Activated CD8-positive, alpha-beta memory T cell treated with anti-CD3 and anti-CD28 coated beads, Interleukin-2, amount 50 U/mL, for 48 hours (primary cell): ENCODE measurements around the gene RAB31.

ENCODE experiments used
- DNase-seq: peaks from one replicate; pipeline ENCODE4 v3.0.0-alpha.2; 2020

The RAB31 gene

DNA sequence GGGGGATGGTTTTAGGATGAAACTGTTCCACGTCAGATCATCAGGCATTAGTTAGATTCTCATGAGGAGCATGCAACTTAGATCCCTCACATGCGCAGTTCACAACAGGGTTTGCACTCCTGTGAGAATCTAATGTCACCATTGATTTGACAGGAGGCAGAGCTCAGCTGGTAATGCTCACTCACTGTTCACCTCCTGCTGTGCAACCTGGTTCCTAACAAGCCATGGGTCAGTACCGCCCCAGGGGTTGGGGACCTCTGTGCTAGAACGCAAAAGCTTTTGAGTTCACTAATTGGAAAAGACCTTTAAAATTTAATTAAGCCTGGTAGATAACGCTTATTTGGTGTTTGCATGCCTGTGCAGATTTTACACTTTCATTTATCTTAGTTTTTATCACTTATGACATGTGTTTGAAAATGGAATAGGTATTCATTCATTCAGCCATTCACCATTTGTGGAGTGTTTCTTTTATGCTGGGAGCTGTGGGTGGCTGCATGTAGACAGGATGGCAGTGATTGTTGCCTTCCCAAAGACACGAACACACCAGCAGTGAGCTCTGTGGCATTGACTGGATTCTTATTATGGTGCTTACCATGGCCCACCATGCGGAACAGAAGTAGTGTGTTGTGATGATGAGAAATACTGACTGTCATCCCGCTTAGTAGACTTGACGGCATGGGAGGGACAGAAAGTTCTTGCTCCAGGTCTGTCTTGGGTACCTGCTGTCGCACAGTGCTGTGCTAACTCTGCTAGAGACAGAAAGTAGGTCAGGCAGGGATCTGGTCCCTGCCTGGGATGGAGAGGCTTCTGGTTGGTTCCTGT, 6.4 kb downstream of the RAB31 start:
- no peak for DNase-seq

DNA sequence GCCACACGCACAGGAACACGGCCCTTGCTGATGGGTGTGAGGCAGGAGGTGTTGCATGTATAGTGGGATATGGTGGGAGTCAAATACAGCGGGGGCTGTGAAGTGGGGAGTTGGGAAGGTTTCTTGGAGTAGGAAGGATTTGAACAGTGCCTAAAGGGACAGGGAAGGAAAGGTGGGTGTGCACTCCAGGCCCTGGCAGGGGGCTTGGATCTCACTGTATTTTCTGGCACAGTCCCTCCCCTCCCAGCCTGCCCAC, 6.9 kb downstream of the RAB31 start:
- DNase-seq, result no peak

DNA sequence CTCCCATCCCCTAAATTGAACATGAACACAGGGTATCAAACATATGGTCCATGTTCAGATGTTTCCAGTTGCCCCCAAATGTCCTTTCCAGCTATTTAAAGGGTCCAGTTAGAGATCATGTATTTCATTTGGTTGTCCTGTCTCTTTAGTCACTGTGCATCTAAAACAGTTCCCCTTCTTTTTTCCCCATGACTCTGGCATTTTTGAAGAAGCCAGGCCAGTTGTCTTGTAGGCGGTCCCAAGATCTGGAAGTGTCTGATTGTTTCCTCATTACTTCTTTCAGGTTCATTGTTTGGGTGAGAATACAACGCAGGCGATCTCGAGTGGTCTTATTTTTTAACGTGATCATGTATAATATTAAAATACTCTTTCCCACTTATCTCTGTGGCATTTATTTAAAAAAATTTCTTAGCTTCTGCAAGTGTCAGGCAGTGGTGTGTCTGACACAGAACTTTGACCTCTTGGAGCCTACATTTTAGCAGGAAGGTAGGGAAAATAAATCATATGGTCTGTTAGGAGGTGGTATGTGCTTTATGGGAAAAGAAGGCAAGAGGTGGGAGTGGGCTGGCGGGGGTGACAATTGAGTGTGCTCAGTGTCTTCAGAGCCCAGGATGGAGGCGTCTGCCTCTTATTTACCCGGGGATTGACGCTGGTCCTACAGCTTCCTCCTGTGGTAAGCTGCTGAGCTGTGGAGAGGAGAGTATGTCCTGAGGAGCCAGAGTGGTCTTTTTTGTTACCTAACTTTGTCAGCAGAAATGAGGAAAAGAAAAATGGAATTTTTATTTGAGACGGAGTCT, 8.1 kb downstream of the RAB31 start:
- no peak for DNase-seq

DNA sequence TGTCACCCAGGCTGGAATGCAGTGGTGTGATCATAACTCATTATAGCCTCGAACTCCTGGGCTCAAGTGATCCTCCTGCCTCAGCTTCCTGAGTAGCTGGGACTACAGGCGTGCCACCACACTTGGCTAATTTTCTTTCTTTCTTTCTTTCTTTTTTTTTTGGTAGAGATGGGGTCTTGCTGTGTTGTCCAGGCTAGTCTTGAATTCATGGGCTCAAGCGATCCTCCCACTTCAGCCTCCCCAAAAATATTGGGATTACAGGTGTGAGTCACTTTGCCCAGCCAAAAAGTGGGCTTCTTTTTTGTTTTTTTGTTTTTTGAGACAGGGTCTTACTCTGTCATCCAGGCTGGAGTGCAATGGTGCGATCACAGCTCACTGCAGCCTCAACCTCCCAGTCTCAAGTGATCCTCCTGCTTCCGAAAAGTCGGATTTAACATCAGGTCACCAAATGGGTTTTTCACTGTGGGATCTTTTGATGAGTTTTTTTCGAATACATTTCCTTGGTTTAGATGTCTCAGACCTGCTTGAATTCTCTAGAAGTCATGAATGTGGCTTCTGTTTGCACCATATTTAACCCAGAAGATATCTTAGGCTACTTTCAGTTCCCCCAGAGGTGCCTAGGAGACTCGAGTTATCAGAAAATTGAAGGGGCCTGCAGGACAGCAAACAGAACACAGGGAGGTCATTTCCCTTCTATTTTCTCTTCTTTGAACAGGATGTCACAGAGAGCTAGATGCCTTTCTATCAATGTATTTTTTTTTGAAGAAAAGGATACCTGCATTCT, 8.9 kb downstream of the RAB31 start:
- DNase-seq, result no peak

DNA sequence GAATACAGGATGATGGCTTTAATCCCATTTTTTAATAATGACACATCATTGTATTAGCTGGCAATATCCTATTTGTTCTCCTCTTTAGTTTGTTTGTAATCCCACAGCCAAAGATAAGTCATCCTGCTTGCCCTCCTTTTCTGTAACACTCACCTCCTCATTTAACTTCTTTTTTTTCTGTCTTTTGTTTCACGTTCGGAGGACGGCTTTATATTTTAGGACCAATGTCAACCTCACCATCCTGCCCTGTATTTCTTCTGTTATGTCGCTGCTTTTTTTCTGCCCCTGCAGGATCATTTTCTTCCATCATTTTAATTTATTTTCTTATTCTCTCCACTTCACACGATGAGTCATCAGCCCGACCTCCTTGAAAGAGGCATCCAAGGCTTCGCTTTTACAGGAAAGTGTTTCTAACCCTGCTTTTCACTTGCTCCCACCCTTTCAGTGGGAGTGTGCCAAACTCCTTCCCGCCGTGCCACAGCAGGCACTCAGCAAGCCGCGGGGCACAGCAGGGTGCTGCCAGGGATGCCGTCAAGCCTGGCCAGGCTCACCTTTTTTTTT, 11.4 kb downstream of the RAB31 start:
- no peak for DNase-seq

DNA sequence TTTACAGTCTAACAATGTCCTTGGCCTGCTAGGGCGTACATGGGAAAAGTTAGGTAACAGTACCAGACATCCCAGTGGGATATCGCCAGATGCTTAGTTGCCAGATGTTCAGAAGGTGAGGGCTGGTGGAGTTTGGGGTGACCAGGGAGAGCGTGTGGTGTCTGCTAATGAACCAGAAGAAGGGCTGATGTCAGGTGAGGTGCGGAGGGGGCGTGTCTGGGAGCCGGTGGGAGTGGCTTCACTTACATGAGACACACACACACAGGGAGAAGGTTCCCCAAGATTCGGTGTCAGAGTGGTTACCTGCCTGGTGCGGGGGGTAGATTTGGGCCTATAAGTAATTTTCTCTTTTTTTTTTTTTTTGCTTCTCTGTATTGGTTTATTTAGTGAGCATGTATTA, 12.2 kb downstream of the RAB31 start:
- no peak for DNase-seq

DNA sequence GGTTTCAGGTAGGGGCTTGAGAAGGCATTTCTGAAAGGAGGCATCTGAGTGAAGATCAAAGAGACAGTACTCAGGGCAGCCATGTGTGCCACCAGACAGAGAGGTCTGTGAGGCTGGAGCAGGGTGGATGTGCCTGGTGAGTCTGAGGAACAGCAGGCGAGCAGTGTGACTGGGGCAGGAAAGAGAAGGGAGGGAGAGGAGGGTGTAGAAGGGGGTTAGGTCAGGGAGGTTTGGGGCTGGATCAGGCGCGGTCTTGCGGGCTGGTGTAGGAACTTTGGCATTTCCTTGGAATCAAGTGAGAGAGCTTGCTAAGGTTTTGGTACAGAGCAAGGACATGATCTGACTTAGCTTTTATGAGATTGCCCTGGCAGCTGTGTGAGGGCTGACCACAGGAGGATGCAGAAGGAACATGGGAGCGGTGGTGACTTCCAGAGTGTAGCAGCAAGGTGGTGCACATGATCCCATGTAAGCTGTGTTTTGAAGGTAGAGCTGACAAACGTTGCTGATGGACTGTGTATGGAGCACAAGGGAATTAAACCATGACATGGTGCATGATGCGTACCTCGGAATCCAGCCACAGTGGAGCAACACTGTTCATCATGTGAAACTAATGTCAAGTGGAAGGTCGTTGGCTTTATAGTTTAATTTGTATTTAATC, 13.9 kb downstream of the RAB31 start:
- DNase-seq, result no peak

DNA sequence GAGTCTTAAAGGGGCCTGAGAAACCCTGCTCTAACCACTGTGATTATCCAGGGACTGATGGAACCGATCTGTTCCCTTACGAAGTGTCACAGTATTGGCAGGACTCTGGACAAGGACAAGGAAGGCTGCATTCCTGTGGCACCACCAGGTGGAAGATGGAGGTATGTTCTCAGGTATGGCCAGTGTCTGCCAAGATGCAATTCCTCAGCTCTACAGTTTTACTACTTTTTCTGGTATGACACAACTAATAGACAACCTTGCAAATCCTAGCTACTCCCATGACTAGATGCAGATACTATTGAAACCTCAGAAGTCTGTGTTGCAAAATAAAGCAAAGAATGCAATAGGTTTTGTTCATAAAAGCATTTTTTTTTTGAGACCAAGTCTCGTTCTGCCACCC, 14.6 kb downstream of the RAB31 start:
- no peak for DNase-seq

DNA sequence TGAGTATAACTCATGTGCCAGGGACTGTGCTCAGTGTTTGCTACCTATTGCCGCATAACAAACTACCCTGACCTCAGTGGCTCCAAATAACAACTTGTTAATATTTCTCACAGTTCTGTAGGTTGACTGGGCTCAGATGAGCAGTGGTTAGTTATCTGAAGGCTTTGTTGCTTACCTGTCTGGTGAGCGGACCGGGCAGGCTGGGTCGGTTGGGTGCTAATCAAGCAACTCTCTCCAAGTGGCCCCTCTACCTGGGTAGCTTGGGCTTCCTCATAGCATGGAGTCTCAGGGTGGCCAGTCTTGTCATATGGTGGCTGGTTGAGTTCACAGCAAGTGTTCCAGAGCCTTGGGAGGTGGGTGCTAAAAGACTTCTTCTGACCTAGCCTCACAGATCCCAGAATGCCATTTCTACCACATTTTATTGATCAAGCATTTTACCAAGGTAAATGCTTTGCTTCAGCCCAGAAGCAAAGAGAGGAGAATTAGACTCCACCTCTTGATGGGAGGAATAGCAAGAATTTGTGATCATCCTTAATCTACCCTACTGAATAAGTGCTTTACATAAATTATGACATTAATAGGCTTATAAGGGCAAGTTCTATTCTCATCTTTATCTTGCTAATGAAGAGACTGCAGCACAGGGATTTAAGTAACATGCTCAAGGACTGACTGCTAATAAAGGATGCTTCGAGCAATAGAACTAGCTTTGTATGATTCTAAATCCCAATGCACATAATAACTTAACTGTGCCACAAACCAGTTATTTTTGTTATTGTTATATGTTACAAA, 16.9 kb downstream of the RAB31 start:
- no peak for DNase-seq

DNA sequence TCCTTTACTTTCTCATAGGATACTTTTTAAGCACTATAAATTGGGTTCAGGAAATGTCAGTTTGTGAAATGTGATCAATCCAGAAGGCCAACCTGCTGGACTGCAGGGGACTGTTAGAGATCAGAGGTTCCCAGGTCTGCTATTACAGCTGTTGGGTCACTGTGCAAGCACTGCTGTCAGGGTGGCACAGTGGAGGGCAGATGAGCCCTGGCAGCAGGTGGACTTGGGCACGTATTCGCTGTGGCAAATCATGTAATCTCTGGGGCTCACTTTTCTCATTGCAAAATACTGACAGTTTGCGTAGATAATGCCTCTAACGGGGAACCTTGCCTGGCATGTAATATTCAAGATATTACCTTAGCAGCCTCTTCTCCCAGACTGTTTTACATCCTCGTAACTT, 18.1 kb downstream of the RAB31 start:
- DNase-seq, result no peak

DNA sequence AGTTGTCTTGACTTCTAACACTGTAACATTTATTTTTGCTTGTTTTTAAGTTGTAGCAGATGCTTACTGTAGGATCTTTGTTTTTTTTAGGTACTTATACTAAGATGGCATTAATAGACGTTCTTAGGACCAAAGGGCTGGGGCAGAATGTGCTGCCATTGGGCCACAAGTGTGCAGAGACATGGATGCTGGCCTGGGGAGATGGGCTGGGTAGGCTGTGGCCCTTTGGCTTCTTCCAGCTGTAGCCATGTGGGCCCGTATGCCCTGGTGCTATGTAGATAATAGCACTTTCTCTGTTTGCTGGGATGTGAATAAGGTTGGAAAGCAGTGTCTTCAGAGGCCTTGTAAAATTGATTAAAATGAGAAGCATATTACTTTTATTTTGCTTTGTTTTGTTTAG, 18.8 kb downstream of the RAB31 start:
- no peak for DNase-seq

DNA sequence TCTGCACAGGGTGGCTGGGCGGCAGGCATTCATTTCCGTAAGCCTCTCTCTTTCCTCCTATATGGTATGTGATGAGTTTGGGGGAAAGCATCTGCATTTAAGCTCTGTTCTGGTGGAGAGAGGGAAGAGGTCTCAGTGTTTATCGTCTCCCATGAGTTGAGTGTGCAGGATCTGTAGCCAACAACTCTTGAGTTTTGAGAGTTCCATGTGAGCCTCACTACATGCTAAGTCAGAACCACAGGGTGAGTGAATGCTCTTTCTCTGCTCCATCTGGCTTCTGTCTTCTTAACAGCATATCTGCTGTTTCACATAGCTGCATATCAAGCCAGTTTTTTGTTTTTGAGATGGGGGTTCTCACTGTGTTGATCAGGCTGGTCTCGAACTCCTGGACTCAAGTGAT, 22.7 kb downstream of the RAB31 start:
- no peak for DNase-seq

DNA sequence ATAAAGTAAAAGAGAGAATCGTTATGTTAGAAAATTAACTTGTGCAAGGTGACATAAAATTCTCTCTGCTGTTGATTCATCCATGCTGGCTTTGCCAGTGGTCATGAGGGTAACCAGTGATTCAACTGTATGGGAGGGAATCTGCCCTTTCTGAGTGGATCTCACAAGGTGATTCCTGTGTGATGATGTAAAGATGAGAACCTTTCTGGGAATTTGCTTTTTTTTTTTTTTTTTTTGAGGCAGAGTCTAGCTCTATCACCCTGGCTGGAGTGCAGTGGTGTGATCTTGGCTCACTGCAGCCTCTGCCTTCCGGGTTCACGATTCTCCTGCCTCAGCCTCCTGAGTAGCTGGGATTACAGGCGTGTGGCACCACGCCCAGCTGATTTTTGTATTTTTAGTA, 23.3 kb downstream of the RAB31 start:
- no peak for DNase-seq

DNA sequence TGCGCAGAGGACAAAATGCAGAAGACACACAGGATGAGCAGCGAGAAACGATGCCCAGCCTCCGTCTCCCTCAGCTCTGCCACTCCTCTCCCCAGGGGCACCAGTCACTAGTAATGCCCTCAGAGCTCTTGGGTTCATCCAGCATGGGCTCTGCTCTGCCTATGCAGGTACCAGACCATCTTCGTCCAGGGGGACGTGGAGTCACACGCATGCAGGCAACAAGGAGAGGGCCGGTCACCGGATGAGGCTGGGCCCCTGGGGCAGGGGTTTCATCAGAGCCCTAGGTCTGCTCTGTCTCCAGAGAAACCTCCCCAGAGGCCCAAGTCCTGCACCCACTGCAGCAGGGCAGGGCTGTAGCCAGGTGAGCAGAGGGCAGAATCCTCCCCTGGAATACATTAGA, 23.9 kb downstream of the RAB31 start:
- no peak for DNase-seq

DNA sequence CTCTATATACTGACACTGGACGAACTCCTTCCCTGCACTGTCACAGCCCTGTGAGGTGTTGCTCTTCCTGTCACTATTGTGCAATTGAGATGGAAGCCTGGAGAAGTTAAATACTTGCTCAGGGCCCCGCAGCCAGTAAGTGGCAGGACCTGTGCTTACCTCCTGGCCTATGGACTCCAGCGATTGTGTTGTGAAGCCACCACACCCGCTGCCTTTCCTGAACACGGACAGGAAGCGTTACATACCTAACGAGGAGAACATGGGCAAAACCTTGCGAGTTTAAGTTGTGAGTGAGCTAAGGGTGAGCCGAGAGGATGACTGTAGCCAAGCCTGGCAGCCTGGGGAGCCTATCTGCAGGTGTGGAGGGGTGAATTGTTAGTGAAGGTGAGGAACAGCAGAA, 26.1 kb downstream of the RAB31 start:
- DNase-seq, result no peak

DNA sequence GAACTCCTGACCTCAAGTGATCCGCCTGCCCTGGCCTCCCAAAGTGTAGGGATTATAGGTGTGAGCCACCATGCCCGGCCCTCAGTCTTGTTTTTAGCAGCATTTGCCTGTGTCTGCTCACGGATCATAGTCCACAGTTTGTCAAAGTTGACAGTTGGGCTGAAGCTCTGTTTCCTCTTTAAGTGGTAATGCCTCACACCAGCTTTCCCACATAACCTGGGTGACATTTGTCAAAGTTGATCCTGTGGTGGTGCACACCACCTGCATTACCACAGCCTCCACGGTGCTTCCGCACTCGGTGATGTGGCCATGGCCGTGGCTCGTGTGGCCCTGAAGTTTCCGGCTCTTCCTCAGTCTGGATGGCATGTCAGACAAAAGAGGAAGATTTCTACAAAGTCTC, 27.1 kb downstream of the RAB31 start:
- DNase-seq, result no peak

DNA sequence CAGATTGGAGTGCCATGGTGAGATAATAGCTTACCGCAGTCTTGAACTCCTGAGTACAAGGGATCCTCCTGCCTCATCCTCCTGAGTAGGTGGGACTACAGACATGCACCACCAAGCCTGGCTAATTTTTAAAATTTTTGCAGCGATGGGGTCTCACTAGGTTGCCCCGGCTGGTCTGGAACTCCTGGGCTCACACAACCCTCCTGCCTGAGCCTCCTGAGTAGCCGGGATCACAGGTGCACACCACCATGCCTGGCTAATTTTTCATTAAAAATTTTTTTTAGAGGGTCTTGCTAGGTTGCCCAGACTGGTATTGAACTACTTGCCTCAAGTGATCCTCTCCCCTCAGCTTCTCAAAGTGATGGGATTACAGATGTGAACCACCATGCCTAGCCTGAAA, 27.8 kb downstream of the RAB31 start:
- DNase-seq, result no peak

DNA sequence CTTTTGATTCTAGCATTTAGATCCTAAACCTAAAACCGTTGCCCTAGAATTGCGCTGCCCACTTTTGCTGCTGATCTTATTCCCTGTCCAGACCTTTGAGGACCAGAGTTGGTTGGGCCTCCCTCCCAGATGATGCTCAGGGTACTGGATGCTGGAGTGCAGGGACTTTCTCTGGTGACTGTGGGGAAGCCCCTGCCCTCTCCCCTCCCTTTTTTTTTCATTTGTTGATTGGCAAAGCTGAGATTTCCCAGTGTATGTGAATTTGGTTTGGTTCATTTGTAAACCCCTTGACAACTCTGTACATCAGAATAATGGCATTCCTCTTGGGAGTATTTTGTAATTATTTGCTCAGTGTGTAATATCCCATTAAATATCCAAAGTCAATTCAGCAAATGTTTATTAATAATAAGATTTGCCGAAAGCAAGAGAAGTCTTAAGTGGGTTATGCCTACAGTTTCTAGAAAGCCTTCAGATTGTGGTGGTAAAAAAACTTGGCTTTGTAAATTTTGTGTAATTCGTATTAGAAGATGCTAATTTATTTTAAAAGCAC, 28.3 kb downstream of the RAB31 start:
- no peak for DNase-seq

DNA sequence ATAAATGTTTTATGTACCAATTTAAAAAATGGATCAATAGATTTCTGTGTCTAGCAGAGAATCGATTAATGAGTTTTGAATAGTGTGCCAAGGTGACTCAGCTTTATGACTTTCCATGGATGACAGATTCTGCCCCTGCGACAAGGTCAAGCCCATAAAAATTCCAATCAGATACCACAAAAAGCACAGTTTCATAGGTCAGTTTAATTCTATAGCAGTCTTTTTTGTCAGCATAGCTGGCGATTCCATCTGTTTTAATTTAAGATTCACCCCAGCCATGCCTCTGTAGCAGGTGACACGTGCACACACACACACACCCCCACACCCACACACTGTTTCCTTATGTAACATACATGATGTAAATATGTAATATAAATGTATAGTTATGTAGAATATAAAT, 28.9 kb downstream of the RAB31 start:
- no peak for DNase-seq

DNA sequence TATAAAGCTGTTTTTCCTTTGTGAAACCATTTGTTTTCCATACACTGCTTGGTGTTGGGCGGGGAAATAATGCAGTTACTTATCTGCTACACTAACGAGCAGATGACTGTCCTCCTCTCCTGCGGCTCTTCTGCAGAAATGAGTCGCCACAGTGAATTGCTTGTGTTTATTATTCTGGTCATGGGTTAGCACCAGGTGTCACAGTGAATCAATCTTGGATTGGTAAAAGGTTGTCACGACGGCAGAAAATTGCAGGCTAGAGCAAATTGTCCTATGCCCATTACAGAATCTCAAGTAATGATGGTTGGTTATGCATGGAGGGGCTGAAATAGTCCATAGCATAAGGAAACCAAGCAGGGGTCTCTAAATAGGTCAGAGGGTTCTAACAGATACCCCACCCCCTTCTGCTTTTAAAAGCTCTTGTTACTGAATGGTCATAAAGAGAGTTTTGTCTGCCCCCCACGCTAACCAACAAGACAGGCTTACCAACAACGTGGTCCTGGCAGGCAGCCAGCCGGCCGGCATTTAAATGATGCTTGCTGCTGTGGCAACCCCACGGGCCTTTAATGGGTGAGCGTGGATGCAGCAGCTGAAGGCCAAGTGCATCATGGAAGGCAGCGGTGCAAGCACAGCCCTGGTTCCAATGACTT, 29.5 kb downstream of the RAB31 start:
- DNase-seq, result no peak

DNA sequence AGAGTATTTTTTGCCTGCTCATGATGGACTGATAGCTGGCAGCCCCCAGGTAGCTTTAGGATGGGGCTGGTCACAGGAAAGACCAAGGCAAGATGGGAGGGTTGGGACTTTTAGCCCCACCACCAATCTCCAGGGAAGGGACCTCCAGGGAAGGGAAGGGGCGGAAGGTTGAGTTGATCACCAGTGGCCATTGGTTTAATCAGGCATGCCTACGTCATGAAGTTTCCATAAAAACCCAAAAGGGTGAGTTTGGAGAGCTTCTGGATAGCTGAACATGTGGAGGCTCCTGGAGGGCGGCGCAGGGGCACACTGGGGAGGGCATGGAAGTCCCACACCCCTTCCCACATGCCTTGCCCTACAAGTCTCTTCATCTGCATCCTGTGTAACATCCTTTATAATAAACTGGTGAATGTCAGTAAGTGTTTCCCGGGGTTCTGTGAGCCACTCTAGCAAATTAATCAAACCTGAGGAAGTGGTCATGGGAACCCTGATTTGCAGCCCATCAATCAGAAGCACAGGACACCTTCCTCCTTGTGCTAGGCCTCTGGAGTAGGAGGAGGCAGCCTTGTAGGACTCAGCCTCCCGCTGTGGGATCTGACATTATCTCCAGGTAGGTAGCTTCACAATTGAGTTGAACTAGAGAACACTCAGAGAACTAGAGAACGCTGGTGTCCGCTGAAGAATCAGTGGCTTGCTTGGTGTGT, 30.3 kb downstream of the RAB31 start:
- DNase-seq, result no peak
